Measurements from ENCODE around the gene IQCH.
"Not testable (repeated sequence)": the region's sequence is repeated elsewhere in the genome, so short reads cannot be mapped to it uniquely, and the experiment has no call there.

IQCH gene

DNA sequence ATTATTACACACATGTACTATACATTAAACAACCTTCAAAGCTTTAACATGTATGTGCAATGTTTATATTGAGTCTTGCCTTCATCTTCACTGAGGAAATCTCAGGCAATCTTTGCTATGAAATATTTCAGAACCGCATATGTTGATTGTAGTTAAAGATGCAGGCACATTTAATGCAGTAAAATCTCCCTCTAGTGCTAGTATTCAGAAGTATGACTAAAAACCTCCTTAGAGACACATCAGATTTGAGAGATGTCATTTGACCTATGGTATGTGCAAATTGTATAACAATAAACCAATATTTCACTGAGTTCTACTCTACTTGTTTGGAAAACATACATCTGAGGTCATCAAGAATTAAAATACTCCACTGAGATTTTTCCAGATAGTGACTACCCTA is 142.6 kb downstream of the IQCH start:
- DNase-seq (ENCODE audit: low read depth): no peak

DNA sequence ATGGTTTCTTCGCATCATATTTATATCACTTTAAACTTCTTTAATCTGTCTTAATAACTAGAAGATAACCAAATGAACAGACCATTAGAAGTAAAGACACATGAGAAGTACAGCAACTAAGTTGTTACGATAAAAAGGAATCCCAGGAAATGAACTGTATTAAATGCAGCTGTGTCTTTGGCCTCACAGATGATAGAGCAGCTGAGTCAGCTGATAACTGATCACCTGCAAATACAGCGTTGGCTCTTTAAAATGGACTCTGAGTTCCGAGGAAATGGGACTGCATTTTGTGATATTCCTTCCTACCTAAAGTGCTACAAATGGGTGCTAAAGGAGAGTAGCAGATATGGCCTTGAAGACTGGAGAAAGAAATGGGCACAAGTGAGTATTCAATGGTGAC is 145.3 kb downstream of the IQCH start:
- DNase-seq (ENCODE audit: low read depth): no peak

DNA sequence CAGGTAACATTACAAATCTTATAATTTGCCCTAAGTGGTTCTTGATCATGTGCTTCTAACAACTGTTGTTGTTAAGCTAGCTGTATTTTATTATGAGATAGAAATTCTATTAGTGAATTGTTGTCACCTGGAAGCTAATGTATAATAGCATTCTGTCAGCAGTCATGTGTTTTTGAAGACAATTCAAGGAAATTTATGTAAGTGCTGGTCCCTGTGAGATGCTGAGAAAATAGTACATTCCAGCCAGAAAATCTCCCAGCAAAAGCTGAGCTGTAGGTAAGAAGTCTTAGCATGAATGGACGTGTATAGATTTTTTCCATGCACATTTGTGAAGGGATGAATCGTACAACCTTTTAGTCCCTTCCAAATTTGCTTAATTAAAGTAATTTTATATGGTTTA is 146.3 kb downstream of the IQCH start:
- no peak for DNase-seq (ENCODE audit: low read depth)

DNA sequence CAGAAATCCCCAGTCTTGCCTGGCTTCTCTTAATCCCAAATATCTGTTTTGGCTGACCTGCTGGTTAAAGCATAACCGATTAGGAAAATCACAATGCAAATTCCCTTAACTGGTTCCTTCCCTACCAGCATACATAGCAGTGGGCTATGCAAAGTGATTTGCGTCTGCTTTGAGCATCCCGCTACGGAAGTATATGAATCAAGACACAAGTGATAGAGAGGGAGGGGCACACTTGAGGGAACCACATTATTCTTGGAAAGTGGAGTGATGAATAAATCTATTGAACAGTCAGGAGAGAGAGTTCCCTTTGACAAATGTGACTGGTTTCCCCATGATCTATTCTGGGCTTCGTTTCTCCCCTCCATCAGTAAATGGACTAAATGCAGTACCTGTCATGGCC is 146.8 kb downstream of the IQCH start:
- no peak for DNase-seq (ENCODE audit: low read depth)

DNA sequence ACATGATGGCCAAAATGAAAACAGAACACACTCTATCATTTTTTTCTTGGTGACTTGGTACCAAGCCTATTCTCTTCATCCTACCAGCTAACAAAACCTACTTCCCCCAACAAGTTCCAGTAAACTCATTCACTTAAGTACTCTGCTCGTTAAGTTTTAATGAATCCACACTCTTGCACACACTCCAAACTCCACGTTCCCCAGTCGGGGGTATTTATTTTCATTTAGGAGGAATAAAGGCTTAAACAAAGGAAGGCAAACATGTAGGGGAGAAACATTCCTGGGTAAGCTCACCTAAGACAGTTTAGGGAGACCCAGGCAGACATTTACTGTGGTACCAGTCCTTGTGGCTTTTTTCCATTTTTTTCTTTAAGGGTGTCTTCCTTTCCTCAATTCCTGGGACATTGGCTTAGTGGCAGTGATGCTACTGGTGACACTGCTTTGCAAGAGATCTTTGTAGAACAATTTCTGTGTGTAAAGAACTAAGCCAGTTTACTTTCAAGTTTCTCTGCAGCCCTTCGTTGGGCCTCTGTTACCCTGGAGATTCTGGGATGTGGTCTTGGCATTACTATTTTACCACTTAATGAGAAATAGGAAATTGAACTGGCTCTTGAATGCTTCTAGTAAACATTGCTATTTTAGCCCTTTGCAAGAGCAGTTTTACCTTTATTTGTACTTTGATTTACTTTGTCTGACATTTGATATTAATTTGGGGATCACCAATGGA is 149.0 kb downstream of the IQCH start:
- no peak for DNase-seq (ENCODE audit: low read depth)

DNA sequence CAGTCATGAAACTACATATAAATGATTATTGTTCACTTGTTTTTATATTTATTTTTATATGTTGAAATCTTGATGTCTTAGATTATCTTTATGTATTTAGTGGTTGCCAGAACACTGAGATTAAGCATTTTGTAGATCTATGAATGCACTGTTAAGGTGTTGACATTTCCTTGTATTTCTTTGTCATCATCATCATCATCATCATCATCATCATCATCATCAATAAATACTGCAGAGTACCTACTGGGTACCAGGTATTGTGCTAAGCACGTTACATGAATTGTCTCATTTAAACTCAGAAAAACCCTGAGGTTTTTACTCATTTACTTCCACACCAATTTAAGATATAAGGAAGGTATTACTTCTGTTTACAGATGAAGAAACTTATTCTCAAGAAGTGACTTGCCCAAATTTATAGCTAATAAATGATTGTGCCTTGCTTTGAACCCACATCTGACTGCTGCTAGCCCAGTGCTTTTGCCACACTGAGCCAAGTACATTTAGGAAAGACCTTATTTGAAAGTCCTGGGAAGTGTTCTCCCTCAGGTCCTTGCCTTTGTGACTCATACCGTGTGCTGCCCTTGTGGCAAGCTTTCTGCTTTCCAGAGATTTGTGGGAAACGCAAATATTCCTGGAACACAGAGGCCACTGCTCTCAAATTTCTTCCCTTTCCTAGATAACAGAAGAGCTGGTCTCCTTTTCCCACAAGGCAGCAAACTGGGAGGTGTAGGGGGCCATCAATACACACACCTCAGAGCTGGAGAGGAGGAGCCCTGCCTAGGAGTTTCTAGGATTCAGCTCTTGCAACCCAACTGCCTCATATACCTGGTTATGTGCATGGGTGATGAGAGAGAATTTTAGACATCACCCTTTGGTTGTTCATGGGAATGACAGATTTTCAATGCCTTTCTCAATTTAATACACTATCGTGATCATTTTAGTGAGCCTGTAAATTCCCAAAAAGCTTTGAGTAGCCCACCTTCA is 150.9 kb downstream of the IQCH start:
- no peak for DNase-seq (ENCODE audit: low read depth)

DNA sequence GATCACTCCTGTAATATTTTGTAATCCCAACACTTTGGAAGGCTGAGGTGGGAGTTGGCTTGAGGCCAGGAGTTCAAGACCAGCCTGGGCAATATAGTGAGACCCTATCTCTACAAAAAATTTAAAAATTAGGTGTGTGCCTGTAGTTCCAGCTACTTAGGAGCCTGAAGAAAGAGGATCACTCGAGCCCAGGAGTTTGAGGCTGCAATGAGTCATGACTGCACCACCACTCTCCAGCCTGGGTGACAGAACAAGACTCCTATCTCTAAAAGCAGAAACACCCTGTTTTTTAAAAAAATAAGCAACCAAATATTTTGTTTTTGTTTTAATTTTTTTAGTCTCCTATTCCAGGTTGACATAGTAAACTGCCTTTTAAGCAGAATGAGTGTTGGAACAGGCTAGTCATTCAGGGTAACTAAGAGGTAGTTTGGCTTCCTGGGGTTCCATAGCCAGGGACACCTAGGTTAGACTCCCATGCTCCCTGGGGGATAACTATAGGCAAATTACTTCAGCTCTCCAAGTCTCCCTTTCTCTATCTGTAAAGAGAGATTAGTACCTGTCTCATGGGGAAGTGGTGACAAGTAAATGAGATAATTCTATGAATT is 151.8 kb downstream of the IQCH start:
- no peak for DNase-seq (ENCODE audit: low read depth)

DNA sequence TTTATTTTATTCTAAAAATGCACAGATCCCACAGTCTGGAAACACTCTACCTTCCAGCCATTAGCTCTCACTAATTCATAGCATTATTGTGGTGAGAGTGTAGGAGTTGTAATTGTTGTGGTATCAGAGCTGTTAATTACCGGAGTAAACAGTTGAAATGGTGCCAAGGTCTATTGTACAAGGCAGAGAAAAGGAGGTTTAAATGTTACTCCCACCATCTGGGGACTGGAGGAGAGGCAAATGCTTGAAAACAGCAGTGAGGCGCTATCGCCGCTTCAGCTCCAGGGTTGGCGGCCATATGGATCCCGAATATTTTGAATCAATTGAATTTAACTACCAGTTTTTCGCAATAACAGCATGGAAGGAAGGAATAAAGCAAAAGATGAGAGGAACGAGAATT is 153.2 kb downstream of the IQCH start:
- DNase-seq (ENCODE audit: low read depth): no peak

DNA sequence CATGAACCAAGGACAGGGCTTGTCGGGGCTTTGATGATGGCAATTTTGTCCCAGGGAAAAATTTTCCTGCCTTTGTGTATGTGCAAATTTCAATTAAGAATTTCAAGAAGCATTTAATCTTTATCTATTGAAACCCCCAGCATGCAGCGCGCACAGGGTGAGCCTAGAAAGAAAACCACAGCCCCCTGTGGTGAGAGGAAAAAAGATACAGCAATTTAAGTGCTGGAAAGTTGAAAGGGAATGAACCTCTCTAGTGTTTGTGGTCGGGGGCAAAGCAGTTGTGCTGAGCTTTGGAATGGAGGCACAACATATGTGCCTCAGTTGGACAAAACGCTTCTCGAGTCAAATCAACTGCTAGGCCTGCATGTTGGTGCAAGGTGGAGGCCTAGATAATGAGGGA is 154.6 kb downstream of the IQCH start:
- DNase-seq (ENCODE audit: low read depth): no peak

DNA sequence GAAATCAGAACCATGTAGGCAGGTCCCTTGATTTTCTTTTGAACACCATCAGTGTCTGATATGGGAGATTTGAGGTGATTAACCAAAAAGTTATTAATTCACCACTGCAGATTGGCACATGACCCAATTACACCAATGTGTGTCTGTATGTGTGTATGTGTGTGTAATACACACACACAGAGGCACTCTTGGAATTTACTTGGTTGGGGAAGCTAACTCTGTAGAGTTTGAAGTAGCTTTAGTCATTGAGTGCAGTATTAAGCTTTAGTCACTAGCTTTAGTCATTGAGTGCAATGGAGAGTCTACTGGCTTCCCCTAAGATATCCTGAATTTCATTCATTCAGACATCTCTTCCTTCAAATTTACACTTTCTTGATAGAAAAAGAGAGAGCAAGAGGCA is 156.9 kb downstream of the IQCH start:
- no peak for DNase-seq (ENCODE audit: low read depth)

DNA sequence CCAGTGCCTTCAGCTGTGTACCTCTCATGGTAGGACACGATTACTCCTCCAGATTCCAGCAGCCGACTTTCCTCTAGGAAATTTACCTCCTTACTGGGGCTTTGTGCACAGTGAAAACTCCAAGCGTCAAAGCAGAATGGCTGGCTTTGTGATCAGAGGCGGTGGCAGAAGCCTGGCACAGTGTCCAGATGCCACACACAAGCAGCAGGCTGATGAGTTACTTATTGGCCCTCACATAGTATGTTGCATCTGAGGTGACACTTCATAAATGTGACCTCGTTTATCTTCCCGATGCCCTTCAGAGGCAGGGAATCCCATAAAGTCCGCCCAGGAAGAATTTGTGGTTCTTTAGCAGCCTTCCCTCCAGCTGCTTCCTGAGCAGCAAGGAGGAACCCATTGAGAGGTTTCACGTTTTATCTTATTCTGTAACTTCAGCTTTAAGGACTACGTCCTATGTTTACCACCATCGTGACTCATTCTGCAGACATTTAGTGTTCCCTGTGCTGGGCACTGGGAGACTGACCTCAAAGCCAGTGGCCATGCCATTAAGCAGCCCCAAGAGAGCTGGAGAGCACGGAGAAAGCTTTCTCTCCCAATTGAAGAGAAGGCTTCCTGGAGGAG is 159.3 kb downstream of the IQCH start:
- DNase-seq (ENCODE audit: low read depth): no peak

DNA sequence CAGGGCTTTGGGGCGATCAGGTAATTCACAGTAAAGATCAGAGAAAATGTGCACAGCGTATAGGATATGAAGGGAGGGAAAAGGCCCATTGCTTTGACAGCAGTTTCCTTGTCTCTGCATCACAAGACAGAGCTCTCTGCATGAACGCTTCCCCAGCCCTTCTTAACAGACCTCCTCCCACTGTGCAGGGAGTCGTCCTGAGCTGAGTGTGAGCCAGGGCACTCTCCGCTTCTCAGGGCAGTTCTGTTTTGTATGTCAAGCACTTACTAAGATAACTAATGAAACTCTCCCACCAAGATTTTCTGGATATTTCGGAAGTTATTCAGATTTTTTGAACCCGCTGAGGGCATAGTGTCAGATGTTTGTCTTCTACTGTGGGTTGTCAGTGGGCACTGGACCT is 160.6 kb downstream of the IQCH start:
- DNase-seq (ENCODE audit: low read depth): no peak

DNA sequence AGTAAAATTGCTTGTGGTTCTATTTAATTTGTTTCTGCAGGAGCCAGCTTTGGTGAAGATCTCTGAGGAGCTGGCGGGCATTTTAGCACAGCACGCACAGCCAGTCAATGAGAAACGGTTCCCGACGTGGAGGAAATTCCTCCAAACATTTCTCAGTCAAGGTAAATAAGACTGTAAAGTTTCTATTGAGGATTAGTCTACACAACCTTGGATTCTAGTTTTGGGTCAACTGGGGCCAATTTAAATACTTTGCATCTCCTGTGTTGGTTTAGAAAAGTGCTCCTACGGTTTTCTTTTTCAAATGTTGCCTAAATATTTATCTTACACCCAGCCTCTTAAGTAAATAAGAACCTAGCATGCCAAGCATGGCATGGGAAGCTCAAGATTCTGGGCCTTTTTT is 162.3 kb downstream of the IQCH start:
- DNase-seq (ENCODE audit: low read depth): no peak

DNA sequence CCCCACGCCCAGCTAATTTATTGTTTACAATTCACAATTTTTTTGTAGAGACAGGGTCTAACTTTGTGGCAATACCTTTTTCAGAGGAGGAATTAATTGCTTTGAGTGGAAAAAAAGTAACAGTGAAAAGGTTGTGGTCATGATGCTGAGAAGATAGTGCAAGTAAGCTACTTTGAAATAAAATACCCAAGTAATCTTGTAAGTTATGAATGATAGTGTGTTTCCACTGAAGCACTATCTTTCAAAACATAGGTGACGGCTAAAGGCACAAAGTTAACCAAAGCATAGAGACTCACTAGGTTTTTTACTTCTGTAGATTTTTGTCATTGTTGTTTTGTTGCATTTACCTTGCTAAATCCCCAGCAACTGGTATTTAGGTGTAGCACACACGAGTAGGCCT is 165.1 kb downstream of the IQCH start:
- no peak for DNase-seq (ENCODE audit: low read depth)

DNA sequence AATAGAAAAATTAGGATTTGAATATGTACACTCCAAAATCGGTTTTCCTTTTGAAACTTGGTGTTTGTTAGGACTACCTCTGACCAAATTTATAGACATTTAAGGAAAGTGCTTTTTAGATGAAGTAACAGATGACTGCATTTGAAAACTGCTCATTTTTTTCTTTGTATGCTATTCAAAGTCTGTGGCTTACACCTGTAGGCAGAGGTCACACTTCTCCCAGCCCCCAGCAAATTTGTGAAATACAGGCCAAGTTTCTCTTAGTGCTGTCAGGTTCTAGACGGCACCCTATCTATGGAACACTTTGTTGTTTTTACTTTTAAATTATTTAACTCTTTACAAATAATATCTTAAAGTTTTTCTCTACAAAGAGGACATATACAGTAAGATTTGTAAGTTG is 165.6 kb downstream of the IQCH start:
- DNase-seq (ENCODE audit: low read depth): no peak

DNA sequence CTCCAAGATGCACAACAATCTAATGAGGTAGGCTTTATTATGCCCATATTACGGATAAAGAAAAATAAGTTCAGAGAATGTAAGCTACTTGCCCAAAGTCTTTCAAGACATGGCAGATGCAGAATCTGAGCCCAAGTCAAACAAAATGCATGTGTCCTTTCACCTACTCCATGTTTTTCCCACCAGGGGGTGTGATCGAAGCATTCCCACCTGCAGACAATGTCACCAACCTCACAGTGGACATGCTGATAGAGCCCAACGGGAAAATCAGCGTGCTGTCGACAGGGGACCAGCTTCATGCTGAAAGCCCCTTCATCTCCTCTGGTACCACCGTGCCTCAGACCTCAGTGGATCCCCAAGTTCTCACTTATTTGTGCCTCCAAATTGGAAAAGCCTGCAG is 166.5 kb downstream of the IQCH start:
- DNase-seq (ENCODE audit: low read depth): no peak

DNA sequence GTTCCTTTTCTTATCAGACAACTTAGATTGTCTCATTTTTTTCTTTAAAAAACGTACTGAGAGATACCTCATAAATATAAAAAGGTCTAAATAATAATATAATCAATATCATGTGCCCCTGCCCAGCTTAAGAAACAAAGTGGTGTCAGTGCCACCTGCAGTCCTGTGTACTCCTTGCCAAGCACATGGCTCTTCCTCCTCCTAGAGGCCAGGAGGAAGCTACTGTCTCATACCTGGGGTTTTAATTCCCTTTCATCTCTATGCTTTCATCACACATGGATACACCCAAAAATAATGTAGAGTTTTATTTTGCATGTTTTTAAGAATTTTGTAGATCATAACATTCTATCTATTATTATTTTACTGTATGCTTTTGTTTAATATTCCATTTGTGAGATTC is 167.7 kb downstream of the IQCH start:
- no peak for DNase-seq (ENCODE audit: low read depth)

DNA sequence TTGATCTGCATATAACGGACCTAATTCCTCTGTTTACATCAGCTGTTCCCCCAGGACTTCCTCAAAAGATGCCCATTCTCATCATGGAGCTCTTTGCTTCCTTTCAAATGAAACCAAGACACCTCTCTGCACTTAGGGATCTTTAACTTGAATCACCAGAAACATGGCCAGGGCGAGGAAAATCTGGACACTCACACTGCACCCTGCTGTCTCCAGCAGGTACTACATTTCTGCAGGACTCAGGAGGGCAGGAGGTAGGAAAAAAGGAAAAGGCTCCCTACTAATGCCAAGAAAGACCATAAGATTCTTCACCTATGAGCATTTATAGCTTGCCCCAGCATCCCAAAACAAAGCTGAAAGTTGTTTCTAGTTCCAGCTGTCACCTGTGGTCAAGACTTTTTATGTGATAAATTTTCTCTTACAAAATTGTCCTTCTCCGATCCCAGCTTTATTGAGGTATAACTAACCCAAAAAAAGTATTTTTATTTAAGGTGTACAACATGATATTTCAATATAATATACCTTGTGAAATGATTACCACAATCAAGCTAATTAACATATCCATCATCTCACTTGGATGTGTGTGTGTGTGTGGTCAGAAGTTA is 179.0 kb downstream of the IQCH start:
- DNase-seq (ENCODE audit: low read depth): no peak

DNA sequence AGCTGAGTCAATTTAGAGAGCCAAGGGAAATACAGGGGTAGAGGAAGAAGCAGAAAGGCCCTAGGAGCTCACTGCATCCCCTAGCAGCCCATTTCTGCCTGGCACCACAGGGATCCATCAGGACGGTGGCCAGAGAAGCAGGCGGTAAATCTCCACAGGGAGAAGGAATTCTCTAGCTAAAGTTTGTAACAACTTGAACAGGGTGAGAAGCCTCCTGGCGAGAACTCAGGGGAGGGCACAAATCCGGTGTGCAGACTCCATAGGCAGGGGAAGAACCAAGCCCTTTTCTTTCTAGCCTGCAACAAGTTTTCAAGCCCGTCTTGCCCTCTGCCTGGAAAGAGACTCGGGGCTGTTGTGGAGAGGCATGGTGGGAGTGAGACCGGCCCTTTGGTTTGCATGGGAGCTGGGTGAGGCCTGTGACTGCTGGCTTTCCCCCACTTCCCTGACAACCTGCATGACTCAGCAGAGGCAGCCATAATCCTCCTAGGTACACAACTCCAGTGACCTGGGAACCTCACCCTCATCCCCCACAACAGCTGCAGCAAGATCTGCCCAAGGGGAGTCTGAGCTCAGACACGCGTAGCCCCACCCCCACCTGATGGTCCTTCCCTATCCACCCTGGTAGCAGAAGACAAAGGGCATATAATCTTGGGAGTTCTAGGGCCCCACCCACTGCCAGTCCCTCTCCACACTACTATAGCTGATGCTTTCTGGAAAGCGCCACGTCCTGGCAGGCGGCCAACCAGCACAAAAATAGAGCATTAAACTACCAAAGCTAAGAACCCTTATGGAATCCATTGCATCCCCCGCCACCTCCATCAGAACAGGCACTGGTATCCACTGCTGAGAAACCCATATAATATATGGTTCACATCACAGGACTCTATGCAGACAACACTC is 182.0 kb downstream of the IQCH start:
- not testable (repeated sequence) for DNase-seq (ENCODE audit: low read depth)

DNA sequence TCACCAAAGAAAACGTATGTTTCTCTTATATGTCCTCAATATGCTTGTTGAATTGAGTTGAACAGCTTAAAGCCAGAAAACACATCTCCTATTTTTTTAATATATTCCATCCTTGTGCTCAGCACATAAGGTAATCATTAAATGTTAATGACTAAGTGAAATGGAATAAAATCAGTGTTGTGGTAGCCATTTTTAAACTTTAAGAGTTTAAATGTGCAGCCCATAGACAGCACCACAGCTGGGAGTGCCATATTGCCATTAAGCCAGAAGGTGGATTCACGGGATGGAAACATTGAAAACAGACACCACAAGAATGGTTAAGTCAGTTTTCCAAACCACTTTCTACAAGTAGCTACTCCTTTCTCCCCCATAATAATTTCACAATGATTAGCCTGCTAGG is 189.5 kb downstream of the IQCH start:
- DNase-seq (ENCODE audit: low read depth): no peak

DNA sequence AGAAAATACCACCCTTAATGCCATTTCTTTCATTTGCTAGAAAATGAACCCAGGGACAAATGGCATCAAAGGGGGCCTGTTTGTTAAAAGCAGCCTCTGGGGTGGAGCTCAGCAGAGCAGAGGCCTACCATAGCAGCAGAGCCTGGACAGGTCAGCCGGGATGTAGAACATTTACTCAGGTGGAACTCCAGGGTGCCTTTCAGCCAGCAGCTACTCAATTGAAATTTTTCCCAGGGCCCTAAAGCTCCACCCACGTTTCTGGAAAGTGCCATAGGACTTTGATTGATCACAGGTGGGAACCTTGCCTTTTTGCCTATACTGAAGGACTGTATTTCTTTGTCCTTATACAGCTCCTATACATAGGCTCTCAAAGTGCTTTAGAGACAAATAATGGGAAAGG is 191.9 kb downstream of the IQCH start:
- DNase-seq (ENCODE audit: low read depth): no peak

Data from T-helper 22 cell (primary cell).